Activated CD4-positive, alpha-beta T cell treated with anti-CD3 and anti-CD28 coated beads, Interleukin-2, Interleukin-6, amounts not matched to agents 100 ng/mL and 50 ng/mL, durations not matched to agents 16 hours and 8 hours (primary cell): ENCODE data around the gene ZNF536.
"Not testable (repeated sequence)": the region's sequence is repeated elsewhere in the genome, so short reads cannot be mapped to it uniquely, and the experiment has no call there.

Experiments used
- DNase-seq: peaks from one replicate; pipeline ENCODE4 v3.0.0-alpha.2; 2020

ZNF536 gene

DNA sequence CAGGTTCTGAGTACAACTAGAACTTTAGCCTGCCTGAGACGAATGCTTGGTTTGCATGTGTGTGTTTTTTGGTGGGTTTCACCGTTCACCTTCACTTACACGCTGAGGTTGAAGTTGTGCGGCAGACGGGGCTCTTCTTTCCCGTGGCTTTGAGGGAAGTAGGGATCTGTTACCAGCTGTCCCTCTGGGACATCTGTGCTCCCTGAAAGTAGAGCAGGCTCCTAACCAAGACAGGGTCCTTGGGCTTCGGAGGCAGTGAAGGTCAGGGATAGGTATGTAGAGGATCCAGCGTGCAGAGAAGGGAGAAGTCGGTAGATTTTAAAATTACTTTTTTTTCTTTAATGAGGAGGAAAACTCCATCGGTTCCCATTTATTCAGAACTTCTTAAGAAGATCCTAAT is 48.7 kb downstream of the ZNF536 start:
- no peak for DNase-seq

DNA sequence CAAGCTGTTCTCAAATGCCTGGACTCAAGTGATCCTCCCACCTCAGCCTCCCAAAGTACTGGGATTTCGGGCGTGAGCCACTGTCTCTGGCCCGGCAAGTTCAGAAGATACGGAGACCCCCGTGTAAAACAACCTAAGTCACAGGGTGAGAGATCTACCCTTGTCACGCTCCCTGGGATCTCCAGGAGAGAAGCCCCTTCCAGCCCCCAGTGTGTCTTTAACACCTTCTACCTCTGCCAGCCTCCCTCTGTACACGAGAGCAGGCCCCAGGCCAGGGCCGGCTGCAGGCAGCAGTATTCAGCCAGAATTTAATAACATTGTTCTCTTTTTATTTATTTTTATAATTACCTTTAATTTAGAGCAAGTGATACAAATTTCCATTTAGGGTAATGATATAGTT is 49.4 kb downstream of the ZNF536 start:
- no peak for DNase-seq

DNA sequence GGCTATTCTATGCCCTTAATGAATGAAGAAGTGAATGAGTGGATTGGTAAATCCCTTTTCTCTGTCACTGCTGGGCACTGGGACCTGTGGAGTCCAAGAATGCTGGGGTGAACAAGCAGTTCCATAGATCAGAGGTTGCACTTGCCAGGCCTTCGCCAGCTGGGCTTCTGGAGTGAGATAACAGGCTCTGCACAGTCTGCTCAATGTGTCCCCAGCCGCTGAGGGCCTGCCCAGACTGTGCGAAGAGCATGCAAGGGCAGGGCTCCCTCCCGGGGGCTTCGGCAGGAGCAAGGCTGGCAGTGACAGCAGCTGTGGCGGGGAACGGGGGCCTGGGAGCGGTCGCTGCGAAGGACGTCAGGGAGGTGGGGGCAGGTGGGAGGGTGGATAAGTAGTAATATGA is 51.3 kb downstream of the ZNF536 start:
- DNase-seq = no peak

DNA sequence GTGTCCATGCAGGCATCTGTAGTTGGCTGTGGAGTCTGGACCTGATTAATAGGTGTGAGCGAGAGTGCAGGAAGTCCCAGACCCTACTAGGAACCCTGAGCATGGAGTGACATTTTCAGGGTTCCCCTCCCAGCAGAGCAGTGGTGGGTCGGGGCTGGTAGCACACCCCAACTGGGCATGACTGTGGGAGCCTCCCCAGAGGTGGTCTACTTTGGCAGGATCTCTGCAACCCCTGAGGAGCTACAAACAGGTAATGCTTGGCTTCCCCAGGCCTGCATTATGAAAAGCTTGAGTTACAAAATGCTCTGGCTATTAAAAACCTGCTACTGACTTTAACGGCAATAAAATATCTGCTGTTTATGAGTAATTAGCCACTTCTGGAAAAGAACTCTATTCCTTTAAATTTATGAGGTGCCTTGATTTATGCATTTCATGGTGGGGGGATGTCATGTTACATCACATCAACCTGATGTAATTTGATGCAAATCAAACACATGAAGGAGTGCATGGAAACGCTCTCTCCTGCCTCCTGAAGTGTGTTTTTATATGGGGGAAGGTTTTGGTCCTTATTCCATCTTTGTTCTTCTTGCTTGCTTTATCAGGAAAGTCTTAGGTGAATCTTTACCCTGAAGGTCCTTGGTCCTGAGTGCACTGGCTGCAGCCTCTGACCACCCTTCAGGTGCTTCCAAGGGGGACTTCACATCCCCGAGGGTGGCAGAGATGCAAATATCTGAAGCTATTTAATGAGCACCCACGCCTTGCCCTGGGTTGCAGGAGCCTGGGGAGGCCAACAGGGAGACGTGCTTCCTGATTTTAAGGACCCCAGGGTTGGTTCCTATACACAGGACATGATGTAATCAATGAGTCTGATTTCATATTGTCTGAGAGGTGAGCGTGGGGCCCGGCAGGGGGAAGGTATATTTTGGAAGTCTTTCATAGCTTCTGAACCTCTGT is 54.0 kb downstream of the ZNF536 start:
- no peak for DNase-seq

DNA sequence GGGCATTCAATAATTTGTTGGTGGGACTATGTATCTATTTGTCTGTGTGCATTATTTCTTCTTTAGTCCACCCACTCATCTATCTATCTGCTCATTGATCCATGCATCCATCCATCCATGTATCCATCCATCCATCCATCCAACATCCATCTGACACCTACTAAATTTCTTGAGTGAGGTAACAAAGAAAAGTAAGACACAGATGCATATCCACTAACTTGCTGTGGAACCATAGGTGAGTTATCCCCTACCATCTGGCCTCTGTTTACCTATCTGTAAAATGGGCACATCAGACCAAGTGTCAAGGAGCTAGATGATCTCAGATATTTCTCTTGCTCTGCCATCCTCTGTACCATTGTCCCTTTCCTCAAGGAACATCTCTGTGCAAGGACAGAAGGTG is 54.7 kb downstream of the ZNF536 start:
- DNase-seq = no peak

DNA sequence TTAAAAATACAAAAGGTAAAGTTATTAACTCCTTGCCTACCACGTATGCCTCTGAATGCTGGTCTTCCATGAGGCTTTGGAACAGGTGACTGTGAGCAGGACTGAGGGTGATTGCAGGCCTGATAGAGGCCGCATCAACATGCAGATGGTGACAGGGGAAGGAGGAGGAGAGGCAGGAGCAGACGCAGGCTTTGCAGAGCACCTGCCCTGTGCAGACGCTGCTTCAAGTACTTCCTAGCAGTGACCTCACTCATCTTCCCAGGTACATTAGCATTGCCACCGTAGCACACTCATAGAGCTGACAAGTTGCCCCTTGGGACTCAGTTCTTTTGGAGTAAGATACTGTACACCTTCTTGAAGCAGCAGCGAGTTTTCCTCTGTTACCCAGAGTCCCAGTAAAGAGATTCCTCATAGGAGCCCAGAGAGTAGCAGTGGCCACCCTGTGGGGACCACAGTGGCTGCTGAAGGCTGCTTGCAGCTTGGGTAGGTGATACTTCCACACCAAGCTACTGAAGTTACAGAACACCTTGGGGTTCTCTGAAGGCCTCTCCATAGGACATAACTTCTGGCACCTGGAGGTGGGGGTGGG is 56.0 kb downstream of the ZNF536 start:
- DNase-seq = no peak

DNA sequence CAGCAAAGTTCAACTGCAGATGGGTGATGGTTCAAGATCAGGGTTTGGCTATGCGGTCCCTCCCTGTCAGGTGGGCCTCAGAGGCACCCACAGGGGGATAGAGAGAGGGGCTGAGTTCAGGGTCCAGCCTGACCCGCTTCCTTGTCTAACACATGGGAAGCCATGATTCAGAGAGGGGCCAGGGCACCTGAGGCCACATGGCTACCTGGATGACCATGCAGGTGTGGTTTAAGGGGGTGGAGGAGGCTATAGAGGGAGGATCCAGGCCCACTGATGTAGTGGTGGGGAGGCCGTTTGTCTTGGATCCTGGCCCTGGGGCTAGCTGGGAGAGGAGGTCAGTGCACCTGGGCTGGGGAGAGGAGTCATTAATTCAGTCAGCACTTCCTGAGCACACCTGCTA is 56.7 kb downstream of the ZNF536 start:
- DNase-seq = no peak

DNA sequence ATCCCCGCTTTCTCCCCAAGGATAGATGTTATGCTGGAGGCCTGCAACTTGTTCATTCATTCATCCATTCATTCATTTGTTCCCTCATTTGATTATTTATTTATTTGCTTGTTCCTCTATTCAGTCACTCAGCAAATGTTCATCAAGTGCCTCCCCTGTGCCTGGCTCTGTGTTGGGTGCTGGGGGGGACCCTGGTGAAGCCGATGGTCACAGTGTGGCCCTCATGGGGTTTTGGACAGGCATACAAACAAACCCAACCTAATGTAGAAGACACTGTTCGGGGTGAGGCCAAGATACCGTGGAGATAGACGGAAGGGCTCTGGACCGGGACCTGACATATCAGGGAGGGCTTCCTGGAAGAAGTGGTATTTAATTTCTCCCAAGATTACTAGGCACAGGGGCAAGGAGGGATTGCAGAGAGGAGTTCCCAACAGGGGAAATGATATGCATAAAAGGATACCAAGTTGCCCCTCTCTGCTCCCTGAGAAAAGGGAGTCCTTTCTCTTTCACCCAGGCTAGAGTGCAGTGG is 58.1 kb downstream of the ZNF536 start:
- DNase-seq = no peak

DNA sequence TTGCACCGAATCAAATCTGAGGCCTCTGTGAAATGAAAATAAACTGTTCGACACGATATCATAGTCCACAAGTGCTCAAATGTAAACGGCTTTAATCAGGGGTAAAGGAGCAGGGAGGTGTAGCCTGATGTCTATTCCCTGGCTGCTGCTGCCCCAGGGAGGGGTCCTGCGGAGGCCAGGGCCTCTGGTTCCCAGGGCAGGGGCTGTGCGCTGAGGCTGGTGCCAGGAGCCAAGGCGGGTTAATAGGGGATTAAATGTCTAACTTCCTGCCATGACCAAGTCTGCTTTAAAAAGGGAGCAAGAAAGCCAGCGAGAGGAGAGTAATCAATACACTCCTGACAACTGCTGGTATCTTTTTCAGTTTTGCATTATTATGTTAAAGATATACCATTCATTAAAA is 59.4 kb downstream of the ZNF536 start:
- no peak for DNase-seq

DNA sequence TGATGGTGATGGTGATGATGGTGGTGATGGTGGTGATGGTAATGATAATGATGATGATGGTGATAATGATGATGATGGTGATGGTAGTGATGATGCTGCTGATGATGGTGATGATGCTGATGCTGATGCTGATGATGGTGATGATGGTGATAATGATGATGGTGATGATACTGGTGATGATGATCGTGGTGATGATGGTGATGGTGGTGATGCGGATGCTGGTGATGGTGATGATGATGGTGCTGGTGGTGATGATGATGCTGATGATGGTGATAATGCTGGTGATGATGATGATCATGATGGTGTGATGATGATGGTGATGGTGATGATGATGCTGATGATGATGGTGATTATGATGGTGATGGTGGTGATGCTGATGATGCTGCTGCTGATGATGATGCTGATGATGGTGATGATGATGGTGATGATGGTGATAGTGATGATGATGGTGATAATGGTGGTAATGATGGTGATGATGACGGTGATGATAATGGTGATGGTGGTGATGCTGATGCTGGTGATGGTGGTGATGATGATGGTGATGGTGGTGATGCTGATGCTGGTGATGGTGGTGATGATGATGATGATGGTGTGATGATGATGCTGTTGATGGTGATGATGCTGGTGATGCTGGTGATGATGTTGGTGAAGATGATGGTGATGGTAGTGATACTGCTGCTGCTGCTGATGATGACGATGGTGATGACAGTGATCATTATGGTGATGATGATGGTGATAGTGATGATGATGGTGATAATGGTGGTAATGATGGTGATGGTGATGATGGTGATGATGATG is 62.8 kb downstream of the ZNF536 start:
- DNase-seq = no peak

DNA sequence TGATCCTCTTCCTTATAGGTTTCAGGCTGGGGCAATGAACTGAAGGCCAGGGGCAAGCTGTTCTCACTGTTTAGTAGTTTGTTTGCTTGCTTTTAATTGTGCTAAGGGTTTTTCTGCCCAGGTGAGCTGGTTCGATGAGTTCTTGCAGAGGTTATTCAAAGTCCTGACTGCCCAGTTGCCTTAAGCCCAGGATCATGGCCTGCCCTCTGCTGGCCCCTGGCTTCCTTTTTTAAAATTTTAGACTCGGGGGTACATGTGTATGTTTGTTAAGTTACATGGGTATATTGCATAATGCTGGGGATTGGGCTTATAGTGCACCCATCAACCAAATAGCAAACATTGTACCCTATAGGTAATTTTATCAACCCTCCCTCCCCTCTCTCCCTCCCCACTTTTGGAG is 65.7 kb downstream of the ZNF536 start:
- DNase-seq = no peak

DNA sequence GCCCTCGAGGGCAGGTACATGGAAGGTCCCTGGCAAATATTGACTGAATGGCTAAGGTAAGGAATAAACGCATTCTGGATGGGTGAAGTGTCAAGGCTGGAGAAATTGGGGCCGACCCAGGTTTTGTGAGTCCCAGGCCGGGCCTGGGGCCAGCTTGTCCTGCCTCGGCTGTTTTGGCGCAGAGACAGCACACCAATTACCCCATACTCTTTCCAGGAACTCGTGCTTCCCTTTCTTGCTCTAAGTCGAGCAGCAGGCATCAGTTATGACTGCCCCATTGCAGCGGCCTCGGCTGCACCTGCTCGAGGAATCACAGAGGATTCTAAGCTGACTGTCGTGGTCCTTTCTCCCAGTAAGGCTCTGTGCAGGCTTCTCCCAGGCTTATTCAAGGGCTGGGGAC is 67.1 kb downstream of the ZNF536 start:
- no peak for DNase-seq

DNA sequence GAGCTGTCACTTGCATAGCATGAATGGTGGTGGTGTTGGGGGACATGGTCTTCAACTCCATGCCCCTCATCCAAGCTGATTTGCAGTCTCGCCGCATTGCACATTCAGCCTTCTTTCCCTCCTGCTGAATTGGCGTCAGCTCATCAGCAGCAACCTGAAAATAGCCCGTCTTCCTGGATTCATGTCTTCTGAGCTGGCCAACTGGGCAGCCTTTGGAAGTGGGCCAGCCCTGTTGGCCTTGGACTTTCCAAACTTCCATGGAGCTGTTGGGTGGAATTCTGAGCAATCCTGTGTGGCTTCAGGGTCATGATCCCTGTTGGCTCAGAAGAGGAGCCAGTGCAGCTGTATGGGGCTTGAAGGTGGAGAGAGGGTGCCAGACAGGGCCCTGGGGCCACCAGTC is 68.8 kb downstream of the ZNF536 start:
- no peak for DNase-seq

DNA sequence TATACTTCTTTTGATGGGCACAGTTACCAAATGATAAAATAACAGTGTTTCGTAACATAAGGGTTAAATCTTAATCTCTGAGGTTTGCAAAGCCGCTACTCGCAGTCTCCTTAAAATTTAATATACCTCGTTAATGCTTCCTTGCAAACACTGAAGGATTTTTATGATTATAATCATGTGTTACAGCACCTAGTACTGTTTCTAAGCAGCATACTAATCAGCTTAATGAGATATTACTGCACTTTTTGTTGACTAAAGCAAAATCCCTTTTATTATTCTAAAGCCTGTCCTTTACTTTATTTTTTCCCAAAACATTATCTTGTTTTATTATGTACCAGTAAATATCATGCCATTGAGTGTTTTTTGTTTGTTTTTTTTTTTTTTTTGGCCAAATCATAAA is 70.5 kb downstream of the ZNF536 start:
- no peak for DNase-seq

DNA sequence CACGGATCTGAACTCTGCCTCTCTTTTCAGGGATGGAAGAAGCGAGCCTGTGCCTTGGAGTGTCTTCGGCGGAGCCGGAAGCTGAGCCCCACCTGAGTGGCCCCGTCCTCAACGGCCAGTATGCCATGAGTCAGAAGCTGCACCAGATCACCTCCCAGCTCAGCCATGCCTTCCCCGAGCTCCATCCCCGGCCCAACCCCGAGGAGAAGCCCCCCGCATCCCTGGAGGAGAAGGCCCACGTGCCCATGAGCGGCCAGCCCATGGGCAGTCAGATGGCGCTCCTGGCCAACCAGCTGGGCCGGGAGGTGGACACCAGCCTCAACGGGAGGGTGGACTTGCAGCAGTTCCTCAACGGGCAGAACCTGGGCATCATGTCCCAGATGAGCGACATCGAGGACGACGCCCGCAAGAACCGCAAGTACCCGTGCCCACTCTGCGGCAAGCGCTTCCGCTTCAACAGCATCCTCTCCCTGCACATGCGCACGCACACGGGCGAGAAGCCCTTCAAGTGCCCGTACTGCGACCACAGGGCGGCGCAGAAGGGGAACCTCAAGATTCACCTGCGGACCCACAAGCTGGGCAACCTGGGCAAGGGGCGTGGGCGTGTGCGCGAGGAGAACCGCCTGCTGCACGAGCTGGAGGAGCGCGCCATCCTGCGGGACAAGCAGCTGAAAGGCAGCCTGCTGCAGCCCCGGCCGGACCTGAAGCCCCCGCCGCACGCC is 71.5 kb downstream of the ZNF536 start:
- DNase-seq = no peak

DNA sequence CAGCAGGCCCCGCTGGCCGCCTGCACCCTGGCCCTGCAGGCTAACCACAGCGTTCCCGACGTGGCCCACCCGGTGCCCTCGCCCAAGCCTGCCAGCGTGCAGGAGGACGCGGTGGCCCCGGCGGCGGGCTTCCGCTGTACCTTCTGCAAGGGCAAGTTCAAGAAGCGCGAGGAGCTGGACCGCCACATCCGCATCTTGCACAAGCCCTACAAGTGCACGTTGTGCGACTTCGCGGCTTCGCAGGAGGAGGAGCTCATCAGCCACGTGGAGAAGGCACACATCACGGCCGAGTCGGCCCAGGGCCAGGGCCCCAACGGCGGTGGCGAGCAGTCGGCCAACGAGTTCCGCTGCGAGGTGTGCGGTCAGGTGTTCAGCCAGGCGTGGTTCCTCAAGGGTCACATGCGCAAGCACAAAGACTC is 72.1 kb downstream of the ZNF536 start:
- no peak for DNase-seq

DNA sequence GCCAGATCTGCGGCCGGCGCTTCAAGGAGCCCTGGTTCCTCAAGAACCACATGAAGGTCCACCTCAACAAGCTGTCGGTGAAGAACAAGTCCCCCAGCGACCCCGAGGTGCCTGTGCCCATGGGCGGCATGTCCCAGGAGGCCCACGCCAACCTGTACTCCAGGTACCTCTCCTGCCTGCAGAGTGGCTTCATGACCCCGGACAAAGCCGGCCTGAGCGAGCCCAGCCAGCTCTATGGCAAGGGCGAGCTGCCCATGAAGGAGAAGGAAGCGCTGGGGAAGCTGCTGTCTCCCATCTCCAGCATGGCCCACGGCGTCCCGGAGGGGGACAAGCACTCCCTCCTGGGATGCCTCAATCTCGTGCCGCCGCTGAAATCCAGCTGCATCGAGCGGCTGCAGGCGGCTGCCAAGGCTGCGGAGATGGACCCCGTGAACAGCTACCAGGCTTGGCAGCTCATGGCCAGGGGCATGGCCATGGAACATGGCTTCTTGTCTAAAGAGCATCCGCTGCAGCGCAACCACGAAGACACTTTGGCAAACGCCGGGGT is 72.6 kb downstream of the ZNF536 start:
- no peak for DNase-seq

DNA sequence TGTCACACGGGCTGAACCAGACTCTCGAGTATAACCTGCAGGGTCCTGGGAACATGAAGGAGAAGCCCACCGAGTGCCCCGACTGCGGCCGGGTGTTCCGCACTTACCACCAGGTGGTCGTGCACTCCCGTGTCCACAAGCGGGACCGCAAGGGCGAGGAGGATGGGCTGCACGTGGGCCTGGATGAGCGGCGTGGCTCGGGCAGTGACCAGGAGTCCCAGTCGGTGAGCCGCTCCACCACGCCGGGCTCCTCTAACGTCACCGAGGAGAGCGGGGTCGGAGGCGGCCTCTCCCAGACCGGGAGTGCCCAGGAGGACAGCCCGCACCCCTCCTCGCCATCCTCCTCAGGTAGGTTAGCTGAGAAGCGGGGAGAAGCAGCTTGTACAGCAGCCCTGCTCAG is 73.2 kb downstream of the ZNF536 start:
- no peak for DNase-seq

DNA sequence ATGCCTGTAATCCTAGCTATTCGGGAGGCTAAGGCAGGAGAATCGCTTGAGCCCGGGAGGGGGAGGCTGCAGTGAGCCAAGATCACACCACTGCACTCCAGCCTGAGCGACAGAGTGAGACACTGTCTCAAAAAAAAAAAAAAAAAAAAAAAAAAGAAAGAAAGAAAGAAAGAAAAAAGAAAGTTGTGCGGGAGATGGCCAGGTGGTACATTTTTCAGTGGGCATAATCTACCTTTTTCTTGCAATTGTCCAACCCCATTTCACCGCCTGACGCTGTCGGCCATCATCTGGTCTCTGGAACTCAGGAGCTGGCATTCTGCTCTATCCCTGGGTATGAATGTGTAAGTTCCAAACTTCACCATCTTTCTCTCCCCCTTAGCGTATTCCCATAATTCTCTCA is 73.9 kb downstream of the ZNF536 start:
- not testable (repeated sequence) for DNase-seq

DNA sequence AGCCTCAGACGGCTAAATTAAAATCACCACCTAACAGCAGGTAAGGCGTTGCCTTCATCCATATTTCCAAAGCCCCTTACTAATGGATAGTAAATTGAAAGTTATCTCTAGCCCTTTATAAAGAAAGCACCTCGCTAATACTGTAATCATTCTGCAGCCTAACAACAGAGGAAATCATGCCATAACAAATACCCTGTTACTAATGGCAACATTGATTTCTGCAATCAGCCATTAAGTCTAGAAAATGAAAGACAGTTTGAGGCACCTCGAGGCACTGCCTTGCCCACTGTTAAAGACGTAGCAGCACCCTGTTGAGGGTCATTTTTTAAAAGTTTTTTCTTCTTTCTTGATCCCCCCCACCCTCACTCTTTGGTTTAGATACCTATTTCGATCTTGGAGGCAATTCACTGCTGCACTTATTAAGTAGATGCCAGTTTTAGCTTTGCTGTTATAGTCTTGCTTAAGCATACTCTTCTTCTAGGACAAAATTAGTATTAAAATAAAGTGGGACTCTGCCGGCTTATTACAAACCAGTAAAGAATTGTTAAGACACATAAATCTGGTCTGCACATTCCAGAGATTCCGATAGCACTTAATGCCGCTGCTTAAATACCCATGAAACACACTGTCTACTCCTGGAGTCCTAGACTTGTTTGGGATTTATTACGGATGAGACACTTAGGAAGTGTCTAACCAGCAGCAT is 74.8 kb downstream of the ZNF536 start:
- DNase-seq = no peak

DNA sequence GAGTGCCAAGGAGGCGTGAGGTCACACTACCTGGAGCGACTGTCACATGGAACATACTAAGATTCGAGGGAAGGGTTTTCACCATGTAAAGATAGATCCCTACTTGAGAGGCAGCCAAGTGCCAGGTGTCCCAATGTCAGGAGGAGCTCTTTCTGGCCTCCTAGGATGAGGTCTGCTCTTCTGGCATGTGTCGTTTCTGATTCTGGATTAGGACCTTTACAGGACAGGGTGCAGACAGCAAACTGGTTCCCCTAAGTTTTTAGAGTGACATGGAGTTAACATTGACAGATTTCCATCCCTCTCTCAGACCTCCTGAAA is 75.3 kb downstream of the ZNF536 start:
- no peak for DNase-seq
